GM13977 (cell line): Measurements from ENCODE around the gene CLIC1.

Source experiments
- DNase-seq: peaks from one replicate; pipeline ENCODE4 v3.0.0; 2012; ENCODE audit warnings: low spot score
- in situ Hi-C: fragments of 300-500 bp; cut with MboI; formaldehyde crosslinking; loops from one replicate; pipeline ENCODE4 v1.12.0; 2022; ENCODE audit warnings: low sequenced_read_pairs, low pct_unique_long_range_greater_than_20kb, mixed read lengths, inconsistent platforms; ENCODE audit not compliant: unreplicated experiment
- TF ChIP-seq, protein P1 (sequence below): IDR thresholded peaks from 2 replicates; pipeline ENCODE4 v1.5.1; 2012; ENCODE audit warnings: mild to moderate bottlenecking, control low read depth; ENCODE audit not compliant: insufficient read depth; ENCODE audit errors: extremely low read depth, missing control alignments

CLIC1 gene

DNA sequence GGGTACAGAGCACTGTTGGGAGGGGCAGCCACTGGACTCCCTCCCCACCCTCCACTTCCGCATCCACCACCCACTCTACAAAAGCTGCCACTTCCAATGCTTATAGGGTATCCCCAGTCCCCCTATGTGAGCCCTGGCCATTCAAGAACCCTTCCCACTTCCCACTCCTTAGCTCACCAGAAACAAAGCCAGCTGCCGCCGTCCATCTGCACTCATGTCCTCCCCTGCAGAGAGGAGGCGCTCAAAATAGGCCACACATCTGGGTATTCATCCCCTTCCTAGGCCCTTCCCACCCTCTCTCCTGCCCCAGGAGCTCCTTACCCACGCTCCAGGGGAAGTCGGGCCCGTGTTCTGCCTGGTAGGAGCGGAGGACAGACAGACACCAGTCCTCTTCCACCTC is 49.0 kb downstream of the CLIC1 start:
- in situ Hi-C loops: no loop called here
- no peak for DNase-seq
- TF ChIP-seq, protein P1, sequence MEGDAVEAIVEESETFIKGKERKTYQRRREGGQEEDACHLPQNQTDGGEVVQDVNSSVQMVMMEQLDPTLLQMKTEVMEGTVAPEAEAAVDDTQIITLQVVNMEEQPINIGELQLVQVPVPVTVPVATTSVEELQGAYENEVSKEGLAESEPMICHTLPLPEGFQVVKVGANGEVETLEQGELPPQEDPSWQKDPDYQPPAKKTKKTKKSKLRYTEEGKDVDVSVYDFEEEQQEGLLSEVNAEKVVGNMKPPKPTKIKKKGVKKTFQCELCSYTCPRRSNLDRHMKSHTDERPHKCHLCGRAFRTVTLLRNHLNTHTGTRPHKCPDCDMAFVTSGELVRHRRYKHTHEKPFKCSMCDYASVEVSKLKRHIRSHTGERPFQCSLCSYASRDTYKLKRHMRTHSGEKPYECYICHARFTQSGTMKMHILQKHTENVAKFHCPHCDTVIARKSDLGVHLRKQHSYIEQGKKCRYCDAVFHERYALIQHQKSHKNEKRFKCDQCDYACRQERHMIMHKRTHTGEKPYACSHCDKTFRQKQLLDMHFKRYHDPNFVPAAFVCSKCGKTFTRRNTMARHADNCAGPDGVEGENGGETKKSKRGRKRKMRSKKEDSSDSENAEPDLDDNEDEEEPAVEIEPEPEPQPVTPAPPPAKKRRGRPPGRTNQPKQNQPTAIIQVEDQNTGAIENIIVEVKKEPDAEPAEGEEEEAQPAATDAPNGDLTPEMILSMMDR: no peak

DNA sequence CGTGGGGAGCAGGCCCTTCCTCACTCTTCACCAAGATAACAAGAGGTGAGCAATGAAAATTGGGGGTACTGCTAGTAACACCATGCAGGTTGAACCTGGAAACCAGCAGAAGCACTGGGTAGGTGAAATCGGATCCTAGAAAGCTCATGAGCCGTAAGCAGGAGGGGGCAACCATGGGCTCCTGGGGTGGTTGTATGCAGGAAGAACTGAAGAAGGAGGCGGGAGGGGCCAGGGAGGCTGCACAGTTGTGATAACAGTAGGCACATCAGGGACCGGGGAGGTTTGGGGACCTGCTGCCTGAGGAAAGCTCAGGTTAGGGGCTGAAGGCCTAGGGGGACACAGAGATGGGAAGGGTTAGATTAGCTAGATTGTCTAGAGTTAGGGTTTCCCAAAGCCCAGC is 49.8 kb downstream of the CLIC1 start:
- DNase-seq: no peak
- TF ChIP-seq, protein P1: no peak
- in situ Hi-C loops: no loop called here

DNA sequence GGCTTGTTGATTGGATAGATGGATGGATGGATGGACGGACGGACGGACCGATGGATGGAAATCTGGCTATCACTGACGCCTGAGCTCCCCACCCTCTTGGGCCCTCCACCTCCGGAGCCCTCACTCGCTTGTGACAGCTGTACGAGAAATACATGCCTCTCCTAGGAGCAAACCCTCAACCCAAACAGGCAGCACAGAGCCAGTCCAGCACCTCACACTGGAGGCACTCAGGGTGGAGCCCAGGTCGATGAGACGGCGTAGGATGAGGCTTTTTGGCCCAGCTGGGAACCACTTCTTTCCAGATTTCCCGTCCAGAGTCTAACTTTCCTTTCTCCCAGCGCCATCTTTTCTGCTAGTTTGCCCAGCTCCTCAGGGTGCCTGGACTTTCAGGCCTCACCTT is 52.7 kb downstream of the CLIC1 start:
- in situ Hi-C loops: loop anchor here (5.0 kb wide), 1 partner anchor 149 kb away; no protein-coding TSS in a partner anchor
- DNase-seq: no peak
- TF ChIP-seq, protein P1: no peak

DNA sequence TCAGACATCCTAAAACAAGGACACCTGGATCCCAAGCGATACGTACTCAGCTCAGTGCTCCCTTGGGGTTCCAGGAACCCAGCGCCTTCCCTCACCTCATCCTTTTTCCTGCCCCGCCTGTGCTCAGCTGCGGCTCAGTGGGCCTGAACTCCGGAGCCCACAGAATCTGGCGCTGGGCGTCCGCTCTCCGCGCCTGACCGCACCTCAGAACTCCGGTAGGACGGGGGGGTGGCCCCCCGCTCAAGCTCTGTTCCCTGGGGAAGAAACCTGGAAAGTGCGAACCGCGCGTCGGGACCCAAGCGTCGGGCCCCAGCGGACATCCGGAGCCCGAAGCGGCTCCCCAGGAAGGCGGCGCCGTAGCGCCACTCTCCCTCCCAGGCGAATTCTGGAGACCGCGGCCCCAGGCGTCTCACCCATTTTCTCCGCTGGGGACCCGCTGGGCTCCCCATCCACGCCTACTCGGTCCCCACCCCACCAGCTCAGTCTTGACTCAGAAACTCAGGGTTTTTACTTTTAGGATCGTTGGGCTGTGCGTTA is 55.1 kb downstream of the CLIC1 start:
- in situ Hi-C loops: loop anchor here (5.0 kb wide), 1 partner anchor 151 kb away; no protein-coding TSS in a partner anchor
- DNase-seq: peak; percentile 68
- TF ChIP-seq, protein P1: peak; percentile 24
